Activated naive CD8-positive, alpha-beta T cell treated with anti-CD3 and anti-CD28 coated beads, Interleukin-2, amount 50 U/mL, for 24 hours (primary cell): ENCODE data around the gene TCF3.

Experiments used
- ATAC-seq: fragments of 150-1000 bp; cut with Tn5 transposase; one replicate; pipeline ENCODE4 v1.10.0; 2021
- DNase-seq: peaks from one replicate; pipeline ENCODE4 v3.0.0; 2021
- H3K27ac Mint-ChIP-seq: one replicate; pipeline ENCODE4 v1.8.0; 2021; ENCODE audit warnings: mild to moderate bottlenecking, mixed read lengths
- H3K27me3 Mint-ChIP-seq: one replicate; pipeline ENCODE4 v1.8.0; 2021; ENCODE audit warnings: mixed read lengths
- H3K36me3 Mint-ChIP-seq: one replicate; pipeline ENCODE4 v1.8.0; 2021; ENCODE audit warnings: low read depth, mixed read lengths
- H3K4me1 Mint-ChIP-seq: one replicate; pipeline ENCODE4 v1.8.0; 2021; ENCODE audit warnings: mixed read lengths
- H3K4me3 Mint-ChIP-seq: one replicate; pipeline ENCODE4 v1.8.0; 2021; ENCODE audit warnings: mild to moderate bottlenecking, moderate library complexity, mixed read lengths
- H3K9me3 Mint-ChIP-seq: one replicate; pipeline ENCODE4 v1.8.0; 2021; ENCODE audit warnings: mixed read lengths

Gene TCF3

DNA sequence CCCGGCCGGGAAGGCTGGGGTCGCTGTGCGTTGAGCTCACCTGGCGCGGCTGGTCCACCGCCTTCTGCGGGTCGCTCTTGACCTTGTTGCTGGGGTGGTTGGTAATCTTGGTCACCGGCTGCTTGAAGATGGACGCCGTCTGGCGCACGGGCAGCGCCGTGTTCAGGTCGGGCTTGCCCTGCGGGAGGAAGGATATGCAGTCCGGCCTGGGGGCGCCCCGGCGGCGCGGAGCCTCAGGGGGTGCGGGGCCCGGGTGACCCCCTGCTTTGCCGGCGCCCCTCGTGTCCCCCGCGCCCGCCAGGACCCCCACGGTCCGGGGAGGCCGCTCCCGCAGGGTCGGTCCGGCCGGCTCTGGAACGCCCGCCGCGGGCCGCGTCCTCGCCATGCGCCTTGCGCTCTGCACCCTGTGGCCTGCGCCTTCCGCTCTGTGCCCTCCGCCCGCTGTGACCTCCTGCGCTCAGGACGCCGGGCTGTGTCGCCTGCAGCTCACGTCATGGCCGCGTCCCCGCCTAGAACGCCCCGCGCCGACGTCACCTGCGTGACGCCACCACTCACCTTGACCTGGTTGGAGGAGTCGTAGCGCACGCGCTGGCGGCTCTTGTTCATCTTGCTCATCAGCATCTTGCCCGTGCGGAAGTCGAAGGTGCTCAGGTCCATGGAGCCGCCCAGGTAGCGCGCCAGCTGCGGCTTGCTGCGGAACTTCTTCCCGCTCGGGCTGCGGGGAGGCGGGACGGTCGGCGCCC, 67.7 kb downstream of the TCF3 start:
- H3K9me3 Mint-ChIP-seq, result no peaks in the 10 kb centered on the region
- no peak overlapping the region for H3K27ac Mint-ChIP-seq
- H3K4me3 Mint-ChIP-seq, result no peak overlapping the region
- H3K36me3 Mint-ChIP-seq, result peaks cover 31% of the 10 kb centered on the region
- ATAC-seq (peak; percentile 12), DNase-seq (no peak)
- H3K27me3 Mint-ChIP-seq, result no peaks in the 10 kb centered on the region
- peaks cover 7% of the 10 kb centered on the region for H3K4me1 Mint-ChIP-seq

DNA sequence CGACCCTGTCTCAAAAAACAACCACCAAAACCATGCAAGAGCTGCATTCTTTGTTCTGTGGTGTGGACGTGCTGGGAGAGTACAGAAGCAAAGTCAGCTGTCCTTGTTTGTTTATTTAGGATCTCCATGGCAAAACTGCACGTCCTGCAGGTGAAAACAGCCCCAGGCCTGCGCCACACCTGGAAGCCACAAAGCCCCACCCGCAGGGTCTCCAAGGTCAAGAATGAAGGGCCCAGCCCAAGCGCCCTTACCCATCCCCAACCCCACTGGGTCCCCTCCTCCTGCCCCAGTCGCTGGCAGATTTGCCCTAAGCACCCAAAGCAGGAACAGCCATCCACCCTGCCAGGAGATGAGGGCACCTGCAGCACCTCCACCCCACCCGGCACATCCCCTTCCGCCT, 70.2 kb downstream of the TCF3 start:
- no peaks in the 10 kb centered on the region for H3K27me3 Mint-ChIP-seq
- no peak overlapping the region for H3K4me3 Mint-ChIP-seq
- no peak for DNase-seq
- ATAC-seq, result no peak
- H3K36me3 Mint-ChIP-seq, result peaks cover 31% of the 10 kb centered on the region
- H3K9me3 Mint-ChIP-seq, result no peaks in the 10 kb centered on the region
- no peak overlapping the region for H3K27ac Mint-ChIP-seq
- peaks cover under 1% of the 10 kb centered on the region for H3K4me1 Mint-ChIP-seq

DNA sequence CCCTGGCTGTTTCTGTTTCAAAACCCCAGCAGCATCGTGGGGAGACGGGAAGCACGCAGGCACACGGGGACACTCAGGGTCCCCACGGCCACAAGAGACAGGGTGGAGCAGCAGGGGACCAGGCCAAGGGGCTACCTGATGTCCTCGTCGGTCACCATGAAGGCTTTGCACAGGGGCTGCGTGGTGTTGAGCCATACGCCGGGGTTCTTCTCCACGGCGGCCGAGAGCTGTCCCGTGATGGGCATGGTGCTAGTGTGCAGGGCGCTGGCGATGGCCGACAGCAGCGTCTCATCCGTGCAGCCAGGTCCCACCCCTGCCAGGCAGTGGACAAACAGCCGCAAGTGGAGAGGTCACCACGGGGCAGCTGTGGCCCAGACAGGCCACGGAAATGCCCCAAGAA, 71.5 kb downstream of the TCF3 start:
- ATAC-seq, result no peak
- Mint-ChIP-seq H3K9me3 (no peaks in the 10 kb centered on the region), H3K27me3 (no peaks in the 10 kb centered on the region), H3K4me1 (no peaks in the 10 kb centered on the region), H3K36me3 (peaks cover 30% of the 10 kb centered on the region), H3K27ac (no peak overlapping the region), H3K4me3 (no peak overlapping the region)
- DNase-seq, result no peak

DNA sequence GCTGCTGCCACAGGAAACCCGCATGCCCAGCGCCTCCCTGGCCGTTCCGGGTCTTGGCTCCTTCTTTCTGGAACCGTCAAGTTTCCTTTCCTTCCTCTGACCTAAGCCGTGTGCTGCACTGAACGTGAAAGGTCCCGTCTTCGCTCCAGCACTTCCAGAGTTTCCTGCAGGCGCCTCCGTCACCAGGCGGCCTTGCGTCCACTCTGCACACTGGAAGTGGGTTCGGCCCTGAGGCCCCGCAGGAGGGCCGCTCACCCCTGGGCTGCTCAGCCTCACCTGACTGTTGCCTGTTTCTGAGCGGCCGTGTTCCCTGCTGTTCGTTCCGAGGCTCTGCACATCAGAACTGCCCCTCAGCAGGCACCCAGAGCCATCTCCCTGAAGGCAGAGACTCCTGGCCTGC, 72.0 kb downstream of the TCF3 start:
- Mint-ChIP-seq H3K4me1 (no peaks in the 10 kb centered on the region), H3K27ac (no peak overlapping the region), H3K4me3 (no peak overlapping the region), H3K27me3 (no peaks in the 10 kb centered on the region), H3K9me3 (no peaks in the 10 kb centered on the region), H3K36me3 (peaks cover 24% of the 10 kb centered on the region)
- ATAC-seq, result no peak
- DNase-seq, result no peak

DNA sequence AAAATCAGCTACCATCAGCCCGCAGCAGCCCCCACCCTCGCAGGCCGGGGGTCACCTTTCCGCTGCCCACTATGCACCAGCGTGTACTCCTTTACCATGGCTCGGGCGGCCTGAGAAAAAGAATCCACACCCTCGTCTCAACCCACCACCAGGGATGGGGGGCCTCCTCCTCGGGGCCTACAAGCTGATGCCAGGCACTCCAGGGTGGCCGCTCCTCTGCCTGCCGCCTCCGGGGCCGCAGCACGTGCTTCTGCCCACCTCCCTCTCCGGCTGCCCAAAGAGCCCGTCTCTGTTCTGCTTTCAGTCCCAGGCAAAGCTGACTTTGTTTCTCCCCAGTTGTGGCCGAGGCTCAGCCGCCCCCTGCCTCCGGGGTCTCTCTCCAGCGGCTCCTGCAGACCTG, 73.2 kb downstream of the TCF3 start:
- ATAC-seq, result no peak
- Mint-ChIP-seq H3K9me3 (no peaks in the 10 kb centered on the region), H3K27me3 (no peaks in the 10 kb centered on the region), H3K36me3 (peaks cover 22% of the 10 kb centered on the region), H3K27ac (no peak overlapping the region), H3K4me1 (no peaks in the 10 kb centered on the region), H3K4me3 (no peak overlapping the region)
- DNase-seq, result no peak

DNA sequence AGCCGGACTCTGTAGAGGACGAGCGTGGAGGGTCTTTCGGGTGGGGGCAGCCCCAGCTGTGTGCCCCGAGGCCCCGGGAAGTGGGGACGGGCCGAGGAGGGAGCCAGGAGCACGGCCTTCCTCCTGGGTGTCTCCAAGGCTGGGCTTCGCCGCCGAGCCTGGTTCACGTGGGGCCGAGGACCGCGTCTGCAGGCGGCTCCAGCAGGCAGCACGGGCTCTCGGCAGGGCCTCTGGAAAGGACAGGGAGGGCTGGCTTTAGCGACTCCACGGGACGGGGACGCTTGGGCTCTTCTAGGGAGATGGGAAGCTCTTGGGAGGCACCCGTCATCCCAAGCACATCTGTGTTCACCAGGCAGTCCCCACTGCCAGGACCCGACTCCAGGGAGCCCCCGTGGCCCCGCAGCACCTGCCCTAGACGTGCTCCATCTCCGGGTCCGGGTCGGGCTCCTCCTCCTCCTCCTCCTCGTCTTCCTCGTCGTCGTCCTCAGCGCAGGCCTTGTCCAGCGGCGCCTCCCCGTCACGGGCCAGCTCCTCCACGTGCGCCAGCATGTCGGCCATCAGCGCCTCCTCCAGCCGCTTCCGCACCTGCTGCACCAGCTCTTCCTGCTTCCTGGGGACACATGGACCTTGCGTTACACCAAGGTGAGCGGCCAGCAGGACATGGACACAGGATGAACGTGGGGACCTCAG, 74.3 kb downstream of the TCF3 start:
- H3K4me3 Mint-ChIP-seq, result no peak overlapping the region
- H3K27ac Mint-ChIP-seq, result no peak overlapping the region
- H3K4me1 Mint-ChIP-seq, result no peaks in the 10 kb centered on the region
- DNase-seq, result no peak
- H3K36me3 Mint-ChIP-seq, result peaks cover 13% of the 10 kb centered on the region
- ATAC-seq, result no peak
- no peaks in the 10 kb centered on the region for H3K27me3 Mint-ChIP-seq
- H3K9me3 Mint-ChIP-seq, result no peaks in the 10 kb centered on the region

DNA sequence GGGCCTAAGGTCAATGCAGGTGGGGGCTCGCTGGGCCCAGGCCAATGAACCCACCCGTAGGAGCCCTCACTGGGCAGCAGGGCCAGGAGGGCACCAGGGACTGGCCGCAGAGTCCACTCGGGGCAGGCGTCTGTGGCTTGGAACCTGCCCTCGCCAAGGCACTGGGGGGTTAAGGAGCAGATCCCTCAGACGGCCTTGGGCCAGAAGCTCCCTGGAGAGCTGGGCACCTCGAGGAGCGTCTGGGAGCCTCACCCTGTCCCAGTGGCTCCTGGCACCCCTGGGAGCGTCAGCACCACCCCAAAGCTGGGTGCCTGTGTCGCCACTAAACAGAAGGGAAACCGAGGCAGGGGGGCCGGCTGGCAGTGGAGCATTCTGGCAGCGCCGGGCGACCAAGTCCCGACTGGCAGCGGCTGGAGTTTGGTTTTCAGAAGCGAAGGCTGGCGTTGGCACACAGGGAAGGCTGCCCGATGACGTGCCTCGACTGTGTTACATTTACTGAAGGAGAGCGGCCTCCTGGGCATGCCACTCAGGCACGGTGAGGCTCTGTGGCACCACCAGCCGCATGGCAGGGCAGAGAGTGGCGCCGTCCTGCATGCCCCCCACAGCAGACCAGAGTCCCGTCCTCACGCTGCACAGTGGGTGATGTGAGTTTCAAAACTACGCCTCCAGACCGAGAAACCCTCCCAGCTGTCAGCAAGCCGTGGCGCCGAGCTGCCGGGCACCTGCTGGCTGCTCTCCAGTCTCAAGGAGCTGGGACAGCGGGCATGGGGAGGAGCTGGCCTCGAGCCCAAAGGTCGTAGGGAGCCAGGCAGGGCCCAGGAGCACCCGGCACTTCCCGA, 75.1 kb downstream of the TCF3 start:
- DNase-seq (no peak), ATAC-seq (no peak)
- Mint-ChIP-seq H3K36me3 (peaks cover 12% of the 10 kb centered on the region), H3K4me1 (no peaks in the 10 kb centered on the region), H3K4me3 (no peak overlapping the region), H3K9me3 (no peaks in the 10 kb centered on the region), H3K27me3 (no peaks in the 10 kb centered on the region), H3K27ac (no peak overlapping the region)

DNA sequence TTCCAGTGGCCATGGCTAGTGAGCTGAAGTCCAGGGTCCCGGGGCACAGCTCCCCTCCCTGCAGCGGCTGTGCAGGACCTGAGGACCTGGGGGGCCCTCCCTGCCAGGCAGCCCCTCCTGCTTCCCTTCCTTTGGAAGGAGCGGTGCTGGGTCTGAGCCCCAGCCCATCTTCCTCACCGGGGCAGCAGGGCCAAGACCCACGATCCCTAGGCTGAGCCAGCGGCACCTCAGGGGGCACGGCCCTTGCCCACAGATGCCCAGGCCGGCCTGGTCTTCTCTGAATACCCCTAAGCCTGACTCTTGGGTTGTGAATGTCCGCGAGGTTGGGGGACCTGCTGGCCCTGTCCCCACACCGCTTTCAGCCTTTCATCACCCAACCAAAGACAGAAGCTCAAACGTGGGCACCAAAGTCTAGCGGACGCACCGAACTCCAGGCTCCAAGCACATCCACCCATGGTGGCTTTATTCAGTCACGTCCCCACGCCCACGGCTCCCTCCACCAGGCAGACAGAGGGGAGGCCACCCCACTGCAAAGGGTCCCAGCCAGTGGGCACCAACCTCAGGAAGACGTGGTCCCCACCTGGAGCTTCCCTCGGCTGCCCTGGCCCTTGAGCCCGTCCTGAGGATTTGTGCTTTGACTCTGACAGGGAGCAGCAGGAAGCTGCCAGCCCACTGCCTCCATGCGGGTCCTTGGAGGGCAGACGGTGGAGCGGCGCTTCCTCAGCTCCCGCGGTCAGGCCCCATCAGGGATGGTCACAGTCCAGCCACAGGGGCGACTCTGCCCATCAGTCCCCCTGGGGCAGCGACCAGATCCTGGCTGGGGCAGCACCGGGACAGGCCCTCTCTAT, 75.9 kb downstream of the TCF3 start:
- H3K27ac Mint-ChIP-seq, result no peak overlapping the region
- no peak for DNase-seq
- no peak for ATAC-seq
- no peaks in the 10 kb centered on the region for H3K27me3 Mint-ChIP-seq
- H3K4me1 Mint-ChIP-seq, result no peaks in the 10 kb centered on the region
- H3K36me3 Mint-ChIP-seq, result peaks cover 12% of the 10 kb centered on the region
- no peaks in the 10 kb centered on the region for H3K9me3 Mint-ChIP-seq
- H3K4me3 Mint-ChIP-seq, result no peak overlapping the region

DNA sequence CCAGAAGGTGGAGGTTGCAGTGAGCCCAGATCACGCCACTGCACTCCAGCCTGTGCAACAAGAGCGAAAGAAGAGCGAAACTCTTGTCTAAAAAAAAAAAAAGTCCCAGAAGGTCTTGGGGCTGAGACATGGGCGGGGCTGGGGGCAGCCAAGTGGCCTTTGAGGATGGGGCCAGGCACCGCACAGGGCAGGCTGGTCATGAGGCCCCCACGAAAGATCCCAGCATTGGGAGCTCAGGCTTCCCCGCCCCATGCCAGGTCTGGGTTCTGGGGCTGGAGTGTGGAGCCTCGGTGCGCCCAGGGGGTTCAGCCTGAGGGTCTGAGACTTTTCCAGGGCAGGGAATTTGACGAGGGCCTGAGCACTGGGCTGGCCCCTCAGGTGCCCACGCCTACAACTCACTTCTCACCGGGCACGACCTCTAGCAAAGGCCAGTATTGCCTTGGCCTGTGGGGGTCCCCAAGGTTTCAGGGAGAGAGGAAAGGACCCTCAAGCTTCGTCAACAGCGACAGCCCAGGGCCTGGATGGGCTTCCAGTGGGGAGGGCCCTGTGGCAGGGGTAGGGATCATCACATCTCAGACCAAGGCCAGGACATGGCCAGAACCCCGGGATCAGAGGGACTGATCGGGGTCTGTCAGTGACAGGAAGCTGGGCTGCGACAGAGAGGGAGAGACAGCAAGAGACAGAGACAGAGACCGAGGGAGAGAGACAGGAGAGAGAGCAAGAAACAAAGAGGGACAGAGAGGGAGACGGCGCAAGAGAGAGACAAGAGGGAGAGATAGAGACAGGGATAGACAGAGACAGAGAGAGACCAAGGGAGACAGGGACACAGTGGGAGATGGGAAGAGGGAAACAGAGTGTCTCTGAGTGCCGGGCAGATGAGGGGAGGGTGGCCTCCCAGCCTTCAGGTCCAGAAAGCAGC, 76.8 kb downstream of the TCF3 start:
- H3K9me3 Mint-ChIP-seq, result no peaks in the 10 kb centered on the region
- DNase-seq, result no peak
- no peak overlapping the region for H3K27ac Mint-ChIP-seq
- H3K4me1 Mint-ChIP-seq, result no peaks in the 10 kb centered on the region
- H3K27me3 Mint-ChIP-seq, result peaks cover under 1% of the 10 kb centered on the region
- no peak overlapping the region for H3K4me3 Mint-ChIP-seq
- H3K36me3 Mint-ChIP-seq, result peaks cover 9% of the 10 kb centered on the region
- peak; percentile 16 for ATAC-seq

DNA sequence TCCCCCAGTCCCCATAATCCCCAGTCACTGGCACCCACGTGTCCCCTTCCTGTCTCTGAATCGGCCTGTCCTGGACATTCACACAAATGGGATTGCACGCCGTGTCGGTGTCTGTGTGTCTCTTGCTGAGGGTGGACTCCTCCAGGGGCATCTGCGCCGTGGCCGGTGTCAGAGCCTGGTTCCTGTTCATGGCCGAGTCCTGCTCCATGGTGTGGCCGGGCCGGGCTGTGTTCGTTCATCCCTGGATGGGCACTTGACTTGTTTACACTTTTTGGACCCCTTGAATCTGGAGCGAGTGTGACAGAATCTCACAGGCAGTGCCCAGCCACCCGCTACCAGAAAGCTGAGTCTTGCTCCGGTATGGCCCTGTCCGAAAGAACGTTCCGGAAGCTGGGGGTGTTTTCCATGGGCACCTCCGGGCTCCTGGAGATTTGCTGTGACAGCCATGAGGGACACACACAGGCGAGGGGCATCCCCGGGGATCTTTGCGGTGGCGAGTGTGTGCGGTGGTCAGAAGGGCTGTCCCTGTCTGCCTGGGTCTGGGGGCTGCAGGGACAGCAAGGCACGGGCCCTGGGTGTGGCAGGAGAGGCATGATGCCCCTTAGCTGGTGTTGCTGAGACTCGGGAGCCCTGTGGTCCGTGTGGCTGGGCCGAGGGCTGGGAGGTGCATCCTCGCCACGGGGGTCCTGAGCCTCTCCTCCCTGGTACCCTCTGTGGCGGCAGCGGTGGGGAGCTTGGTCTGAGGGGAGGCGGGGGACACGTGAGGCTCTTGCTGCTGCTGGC, 77.9 kb downstream of the TCF3 start:
- DNase-seq, result no peak
- Mint-ChIP-seq H3K9me3 (no peaks in the 10 kb centered on the region), H3K4me3 (no peak overlapping the region), H3K4me1 (peaks cover 2% of the 10 kb centered on the region), H3K36me3 (peaks cover 5% of the 10 kb centered on the region), H3K27me3 (peaks cover 10% of the 10 kb centered on the region), H3K27ac (no peak overlapping the region)
- ATAC-seq, result no peak

DNA sequence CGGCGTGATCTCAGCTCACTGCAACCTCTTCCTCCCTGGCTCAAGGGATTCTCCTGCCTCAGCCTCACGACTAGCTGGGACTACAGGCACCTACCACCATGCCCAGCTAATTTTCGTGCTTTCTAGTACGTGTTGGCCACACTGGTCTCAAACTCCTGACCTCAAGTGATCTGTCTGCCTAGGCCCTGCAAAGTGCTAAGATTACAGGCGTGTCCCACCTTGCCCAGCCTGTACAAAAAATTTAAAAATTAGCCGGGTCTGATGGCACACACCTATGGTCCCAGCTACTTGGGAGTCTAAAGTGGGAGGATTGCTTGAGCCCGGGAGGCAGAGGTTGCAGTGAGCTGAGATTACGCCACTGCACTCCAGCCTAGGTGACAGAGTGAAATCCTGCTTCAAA, 79.6 kb downstream of the TCF3 start:
- H3K4me1 Mint-ChIP-seq, result peaks cover 2% of the 10 kb centered on the region
- ATAC-seq (no peak), DNase-seq (no peak)
- peaks cover 12% of the 10 kb centered on the region for H3K27me3 Mint-ChIP-seq
- H3K36me3 Mint-ChIP-seq, result no peaks in the 10 kb centered on the region
- no peak overlapping the region for H3K4me3 Mint-ChIP-seq
- H3K9me3 Mint-ChIP-seq, result no peaks in the 10 kb centered on the region
- no peak overlapping the region for H3K27ac Mint-ChIP-seq

DNA sequence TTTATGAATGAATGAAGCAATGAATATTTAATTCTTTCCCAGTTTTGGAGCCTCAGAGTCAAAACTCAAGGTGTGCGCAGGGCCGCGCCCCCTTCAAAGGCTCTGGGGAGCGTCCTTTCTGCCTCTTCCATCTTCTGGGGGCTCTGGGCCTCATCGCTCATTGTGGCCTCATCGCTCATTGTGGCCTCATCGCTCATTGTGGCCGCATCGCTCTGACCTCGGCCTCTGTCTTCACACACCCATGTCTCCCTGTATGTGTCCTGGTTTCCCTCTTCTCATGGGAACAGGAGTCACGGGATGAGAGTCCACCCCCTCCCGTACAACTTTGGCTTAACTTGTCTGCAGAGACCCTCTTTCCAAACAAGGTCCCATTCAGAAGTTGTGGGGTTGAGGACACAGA, 81.1 kb downstream of the TCF3 start:
- H3K27me3 Mint-ChIP-seq, result peaks cover 12% of the 10 kb centered on the region
- no peaks in the 10 kb centered on the region for H3K36me3 Mint-ChIP-seq
- H3K4me1 Mint-ChIP-seq, result peaks cover 2% of the 10 kb centered on the region

DNA sequence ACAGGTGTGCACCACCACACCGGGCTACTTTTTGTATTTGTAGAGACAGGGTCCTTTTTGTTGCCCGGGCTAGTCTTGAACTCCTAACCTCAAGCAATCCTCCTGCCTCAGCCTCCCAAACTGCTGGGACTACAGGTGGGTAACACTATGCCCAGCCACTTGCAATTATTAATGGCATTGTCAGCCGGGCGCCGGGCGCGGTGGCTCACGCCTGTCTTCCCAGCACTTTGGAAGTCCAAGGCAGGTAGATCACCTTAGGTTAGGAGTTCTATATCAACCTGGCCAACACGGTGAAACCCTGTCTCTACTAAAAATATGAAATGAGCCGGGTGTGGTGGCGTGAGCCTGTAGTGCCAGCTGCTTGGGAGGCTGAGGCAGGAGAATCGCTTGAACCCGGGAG, 81.6 kb downstream of the TCF3 start:
- no peak overlapping the region for H3K27ac Mint-ChIP-seq

More for the DNA sequence above, 81.1 kb downstream of the TCF3 start:
- H3K9me3 Mint-ChIP-seq, result no peaks in the 10 kb centered on the region
- DNase-seq, result no peak
- H3K4me3 Mint-ChIP-seq, result no peak overlapping the region
- H3K27ac Mint-ChIP-seq, result no peak overlapping the region
- no peak for ATAC-seq

More for the DNA sequence above, 81.6 kb downstream of the TCF3 start:
- Mint-ChIP-seq H3K9me3 (no peaks in the 10 kb centered on the region), H3K4me3 (no peak overlapping the region), H3K36me3 (no peaks in the 10 kb centered on the region), H3K27me3 (peaks cover 12% of the 10 kb centered on the region), H3K4me1 (peaks cover 2% of the 10 kb centered on the region)
- no peak for ATAC-seq
- DNase-seq, result no peak
